ENCODE data around the gene CDK3.
A peak's percentile ranks its signal among the peaks of the same experiment; 100 is the strongest.

The CDK3 gene

DNA sequence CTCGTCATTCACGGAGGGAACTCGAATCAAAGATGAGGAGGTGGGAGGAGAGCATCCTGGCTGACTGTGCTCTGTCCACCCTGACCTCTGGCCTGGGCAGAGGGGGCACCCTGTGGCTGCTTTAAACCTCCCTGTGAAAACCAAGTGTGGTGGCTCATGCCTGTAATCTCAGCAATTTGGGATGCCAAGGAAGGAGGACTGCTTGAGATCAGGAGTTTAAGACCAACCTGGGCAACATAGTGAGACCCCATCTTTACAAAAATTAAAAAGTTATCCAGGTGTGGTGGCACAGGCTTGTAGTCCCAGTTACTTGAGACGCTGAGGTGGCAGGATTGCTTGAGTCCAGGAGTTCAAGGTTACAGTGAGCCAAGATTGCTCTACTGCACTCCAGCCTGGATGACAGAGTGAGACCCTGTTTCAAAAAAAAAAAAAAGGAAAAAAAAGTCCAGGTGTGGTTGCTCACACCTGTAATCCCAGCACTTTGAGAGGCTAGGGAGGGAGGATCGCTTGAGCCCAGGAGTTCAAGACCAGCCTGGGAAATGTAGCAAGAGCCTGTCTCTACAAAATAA lies 5.8 kb upstream of the CDK3 start:
- no peak overlapping the region for H3K4me3 ChIP-seq (replicated peaks in 1 of 2; ENCODE audit: low read depth in 2 of 2, low read length in 2 of 2)
- TF ChIP-seq CTCF (IDR thresholded peaks at IDR 0.05; ENCODE audit: low read depth, low read length), result no peak
- no peak for DNase-seq (ENCODE audit: low read depth in 2 of 2)

GRCh38 chr17:75995385-75995925 lies 5.2 kb upstream of the CDK3 start:
- no peak overlapping the region for H3K4me3 ChIP-seq (replicated peaks in 1 of 2; ENCODE audit: low read depth in 2 of 2, low read length in 2 of 2)
- no peak for TF ChIP-seq CTCF (IDR thresholded peaks at IDR 0.05; ENCODE audit: low read depth, low read length)
- no peak for DNase-seq (ENCODE audit: low read depth in 2 of 2)

DNA sequence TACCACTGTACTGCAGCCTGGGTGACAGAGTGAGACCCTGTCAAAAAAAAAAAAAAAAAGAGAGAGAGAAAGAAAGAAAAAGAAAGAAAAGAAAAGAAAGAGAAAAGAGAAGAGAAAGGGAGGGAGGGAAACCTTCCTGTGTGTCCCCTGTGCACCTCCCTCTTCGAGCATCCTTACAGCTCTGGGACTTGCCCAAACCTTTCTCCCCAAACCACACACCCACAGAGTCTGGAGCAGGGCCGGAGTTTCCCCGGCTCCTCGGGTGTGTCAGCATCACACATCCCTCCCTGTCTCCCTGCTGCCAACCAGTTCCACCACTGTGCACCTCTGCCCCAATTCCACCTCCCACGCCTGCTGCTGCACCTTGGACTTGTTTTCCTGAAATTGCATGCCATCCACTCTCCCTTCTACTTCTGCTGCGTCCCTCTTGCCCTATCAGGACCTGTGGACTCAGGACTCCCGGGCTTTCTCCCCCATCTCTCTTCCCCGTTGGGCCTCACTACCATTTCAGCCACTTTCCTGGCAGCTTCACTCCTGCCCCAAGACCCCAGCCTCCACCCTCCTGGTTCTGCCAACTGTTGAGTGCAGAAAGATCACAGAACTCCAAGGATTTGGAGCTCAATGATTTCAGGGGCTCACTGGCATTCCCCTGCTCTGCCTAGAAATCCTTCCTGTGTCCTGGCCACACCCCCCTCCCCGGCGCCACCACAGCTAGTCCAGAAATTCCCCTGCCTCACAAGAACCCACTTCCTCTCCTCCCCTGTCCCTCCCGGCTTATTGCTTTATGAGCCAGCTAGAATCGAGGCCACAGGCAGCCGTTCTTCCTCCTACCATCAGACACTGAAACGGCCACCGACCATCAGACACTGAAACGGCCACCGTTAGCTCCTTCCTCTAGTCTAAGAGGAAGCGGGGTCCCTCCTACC lies 3.7 kb upstream of the CDK3 start:
- no peak for TF ChIP-seq CTCF (IDR thresholded peaks at IDR 0.05; ENCODE audit: low read depth, low read length)
- peak; percentile 44 to 48 for DNase-seq (ENCODE audit: low read depth in 2 of 2)
- no peak overlapping the region for H3K4me3 ChIP-seq (replicated peaks in 1 of 2; ENCODE audit: low read depth in 2 of 2, low read length in 2 of 2)

- no peak for DNase-seq (ENCODE audit: low read depth in 2 of 2)
These were observed 2.3 kb upstream of the CDK3 start for GRCh38 chr17:75998327-75998795.

GRCh38 chr17:76000016-76000754 lies 470 bp upstream of the CDK3 start:
- peak; percentile 81 for TF ChIP-seq CTCF (IDR thresholded peaks at IDR 0.05; ENCODE audit: low read depth, low read length)
- H3K4me3 ChIP-seq (replicated peaks in 1 of 2; ENCODE audit: low read depth in 2 of 2, low read length in 2 of 2), result no peak overlapping the region
- peak; percentile 40 to 46 for DNase-seq (ENCODE audit: low read depth in 2 of 2)

More at GRCh38 chr17:75998327-75998795, 2.3 kb upstream of the CDK3 start:
- TF ChIP-seq CTCF (IDR thresholded peaks at IDR 0.05; ENCODE audit: low read depth, low read length), result no peak
- no peak overlapping the region for H3K4me3 ChIP-seq (replicated peaks in 1 of 2; ENCODE audit: low read depth in 2 of 2, low read length in 2 of 2)

DNA sequence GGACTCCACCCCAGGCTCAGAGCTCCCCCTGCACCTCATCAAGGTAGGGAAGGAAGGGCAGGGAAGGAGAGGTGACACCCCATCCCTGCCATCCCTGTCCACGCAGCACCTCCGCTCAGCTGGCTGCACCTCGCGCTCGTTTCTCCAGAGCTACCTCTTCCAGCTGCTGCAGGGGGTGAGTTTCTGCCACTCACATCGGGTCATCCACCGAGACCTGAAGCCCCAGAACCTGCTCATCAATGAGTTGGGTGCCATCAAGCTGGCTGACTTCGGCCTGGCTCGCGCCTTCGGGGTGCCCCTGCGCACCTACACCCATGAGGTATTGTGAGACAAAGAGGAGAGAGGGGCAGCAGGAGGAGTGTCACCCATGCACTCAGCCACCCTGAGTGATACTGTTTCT lies 1.4 kb downstream of the CDK3 start:
- no peak for DNase-seq (ENCODE audit: low read depth in 2 of 2)
- no peak overlapping the region for H3K4me3 ChIP-seq (replicated peaks in 1 of 2; ENCODE audit: low read depth in 2 of 2, low read length in 2 of 2)
- TF ChIP-seq CTCF (IDR thresholded peaks at IDR 0.05; ENCODE audit: low read depth, low read length), result no peak
